ENCODE results near the gene OXSR1. TPM values are rescaled to one million over a fixed set of nuclear protein-coding genes. Genes with fewer than 3 reads are reported as not detected.

The OXSR1 gene
- total RNA-seq, 4 donors from 2014 or later = 23.9 to 35.8 (median 29.9) TPM

DNA sequence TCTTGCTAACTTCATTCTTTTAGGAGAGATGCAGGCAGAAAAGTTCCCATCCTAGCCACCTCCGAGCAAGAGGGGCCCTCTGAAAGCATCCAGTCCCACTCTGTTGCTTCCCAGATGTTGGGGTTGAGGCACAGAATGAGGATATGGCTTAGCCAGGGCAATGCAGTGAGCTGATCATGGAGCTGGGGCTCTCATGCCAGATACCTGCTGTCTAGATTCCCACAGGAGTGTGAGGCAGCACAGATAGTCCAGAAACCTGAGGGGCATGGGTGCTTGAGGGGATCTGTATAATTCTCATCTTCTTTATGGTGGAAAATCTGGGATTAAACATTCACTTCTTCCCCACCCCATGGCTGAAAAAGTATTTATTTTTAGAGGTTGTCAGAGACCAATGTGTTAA, 101.5 kb downstream of the OXSR1 start:
- Histone ChIP-seq H3K4me3 (no peak overlapping the region), H3K27me3 (no peaks in the 10 kb centered on the region), H3K4me1 (no peaks in the 10 kb centered on the region), H3K27ac (no peak overlapping the region), H3K36me3 (no peaks in the 10 kb centered on the region), H3K9me3 (no peaks in the 10 kb centered on the region)
- 73 to 100% methylated on average over 1 of the region's 1 CpG for WGBS, 2 donors
- DNase-seq (ENCODE audit: low spot score in 2 of 2) = no peak
- no peak for TF ChIP-seq EP300 (IDR thresholded peaks at IDR 0.05)
- no peak for TF ChIP-seq POLR2A (IDR thresholded peaks at IDR 0.05)
- TF ChIP-seq, protein P1, sequence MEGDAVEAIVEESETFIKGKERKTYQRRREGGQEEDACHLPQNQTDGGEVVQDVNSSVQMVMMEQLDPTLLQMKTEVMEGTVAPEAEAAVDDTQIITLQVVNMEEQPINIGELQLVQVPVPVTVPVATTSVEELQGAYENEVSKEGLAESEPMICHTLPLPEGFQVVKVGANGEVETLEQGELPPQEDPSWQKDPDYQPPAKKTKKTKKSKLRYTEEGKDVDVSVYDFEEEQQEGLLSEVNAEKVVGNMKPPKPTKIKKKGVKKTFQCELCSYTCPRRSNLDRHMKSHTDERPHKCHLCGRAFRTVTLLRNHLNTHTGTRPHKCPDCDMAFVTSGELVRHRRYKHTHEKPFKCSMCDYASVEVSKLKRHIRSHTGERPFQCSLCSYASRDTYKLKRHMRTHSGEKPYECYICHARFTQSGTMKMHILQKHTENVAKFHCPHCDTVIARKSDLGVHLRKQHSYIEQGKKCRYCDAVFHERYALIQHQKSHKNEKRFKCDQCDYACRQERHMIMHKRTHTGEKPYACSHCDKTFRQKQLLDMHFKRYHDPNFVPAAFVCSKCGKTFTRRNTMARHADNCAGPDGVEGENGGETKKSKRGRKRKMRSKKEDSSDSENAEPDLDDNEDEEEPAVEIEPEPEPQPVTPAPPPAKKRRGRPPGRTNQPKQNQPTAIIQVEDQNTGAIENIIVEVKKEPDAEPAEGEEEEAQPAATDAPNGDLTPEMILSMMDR (IDR thresholded peaks at IDR 0.05) = no peak

DNA sequence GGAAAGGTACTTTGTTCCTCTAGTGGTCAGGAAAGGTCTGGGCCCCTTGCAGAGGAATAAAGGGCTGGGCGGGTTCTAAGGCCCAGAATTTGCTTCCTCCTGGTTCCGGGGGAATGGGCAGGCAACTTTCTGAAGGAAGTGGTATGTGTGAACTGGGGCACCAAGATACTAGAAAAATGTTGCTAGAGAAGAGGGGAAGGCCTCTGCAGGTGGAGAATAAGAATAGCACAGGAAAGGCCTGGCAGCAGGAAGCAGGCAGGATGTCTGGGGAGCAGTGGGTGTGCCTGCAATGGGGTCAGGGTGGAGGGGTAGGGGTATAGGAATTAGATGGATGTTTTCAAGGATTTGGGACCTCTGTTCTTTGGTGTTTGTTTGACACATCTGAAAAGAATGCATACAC, 102.3 kb downstream of the OXSR1 start:
- Histone ChIP-seq H3K9me3 (no peaks in the 10 kb centered on the region), H3K4me1 (no peaks in the 10 kb centered on the region), H3K36me3 (no peaks in the 10 kb centered on the region), H3K27ac (no peak overlapping the region), H3K27me3 (no peaks in the 10 kb centered on the region), H3K4me3 (no peak overlapping the region)
- no peak for DNase-seq (ENCODE audit: low spot score in 2 of 2)
- TF ChIP-seq, protein P1 (IDR thresholded peaks at IDR 0.05) = no peak
- TF ChIP-seq POLR2A (IDR thresholded peaks at IDR 0.05) = no peak
- no peak for TF ChIP-seq EP300 (IDR thresholded peaks at IDR 0.05)
- WGBS, 2 donors = 66 to 91% methylated on average over 2 of the region's 2 CpGs

DNA sequence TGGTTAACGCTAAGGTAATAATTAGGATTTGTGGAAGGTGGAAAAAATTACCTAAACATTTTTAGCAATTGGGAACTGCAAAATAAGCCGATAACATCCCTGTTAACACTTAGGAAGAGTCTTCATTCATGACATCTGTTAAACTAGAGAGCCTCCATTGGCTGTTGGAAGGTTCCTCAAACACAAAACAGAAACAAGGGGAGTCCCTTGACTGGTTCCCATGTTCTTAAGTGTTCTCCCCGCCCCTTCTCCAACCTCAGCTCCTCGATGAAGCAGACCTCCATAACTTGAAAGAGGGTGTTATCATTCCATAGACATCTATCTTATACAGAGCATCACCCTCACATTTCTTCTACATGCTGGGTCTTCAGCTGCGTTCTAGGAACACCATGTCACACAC, 102.8 kb downstream of the OXSR1 start:
- no peaks in the 10 kb centered on the region for H3K36me3 ChIP-seq
- H3K27ac ChIP-seq = no peak overlapping the region
- H3K4me1 ChIP-seq = no peaks in the 10 kb centered on the region
- 73 to 83% methylated on average over 5 of the region's 5 CpGs for WGBS, 2 donors
- H3K9me3 ChIP-seq = no peaks in the 10 kb centered on the region
- no peaks in the 10 kb centered on the region for H3K27me3 ChIP-seq
- no peak overlapping the region for H3K4me3 ChIP-seq
- DNase-seq (ENCODE audit: low spot score in 2 of 2) = no peak
- TF ChIP-seq, protein P1 (IDR thresholded peaks at IDR 0.05) = no peak
- no peak for TF ChIP-seq POLR2A (IDR thresholded peaks at IDR 0.05)
- no peak for TF ChIP-seq EP300 (IDR thresholded peaks at IDR 0.05)

DNA sequence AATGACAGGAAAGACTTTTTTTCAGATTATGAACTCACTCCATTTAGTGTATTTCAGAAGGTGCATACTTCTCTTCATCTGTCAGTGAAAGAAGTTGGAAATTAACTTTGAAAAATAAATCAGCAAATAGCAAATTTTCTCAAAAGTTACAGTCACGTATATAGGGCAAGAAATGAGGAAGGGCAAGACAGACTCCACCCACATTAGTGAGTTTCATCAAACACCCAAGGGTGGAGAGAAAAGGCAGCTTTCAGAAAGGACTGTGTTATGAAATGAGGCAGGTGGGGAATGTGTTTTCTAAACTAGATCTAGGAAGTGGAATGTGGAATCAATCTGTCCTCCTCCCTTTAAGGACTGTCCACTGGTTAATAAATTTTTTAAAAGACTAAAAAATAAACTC, 103.2 kb downstream of the OXSR1 start:
- Histone ChIP-seq H3K9me3 (no peaks in the 10 kb centered on the region), H3K4me3 (no peak overlapping the region), H3K36me3 (no peaks in the 10 kb centered on the region), H3K27me3 (no peaks in the 10 kb centered on the region), H3K4me1 (no peaks in the 10 kb centered on the region), H3K27ac (no peak overlapping the region)
- WGBS, 2 donors = 48 to 60% methylated on average over 1 of the region's 1 CpG
- DNase-seq (ENCODE audit: low spot score in 2 of 2) = no peak
- TF ChIP-seq, protein P1 (IDR thresholded peaks at IDR 0.05) = no peak
- TF ChIP-seq POLR2A (IDR thresholded peaks at IDR 0.05) (no peak), EP300 (IDR thresholded peaks at IDR 0.05) (no peak)

DNA sequence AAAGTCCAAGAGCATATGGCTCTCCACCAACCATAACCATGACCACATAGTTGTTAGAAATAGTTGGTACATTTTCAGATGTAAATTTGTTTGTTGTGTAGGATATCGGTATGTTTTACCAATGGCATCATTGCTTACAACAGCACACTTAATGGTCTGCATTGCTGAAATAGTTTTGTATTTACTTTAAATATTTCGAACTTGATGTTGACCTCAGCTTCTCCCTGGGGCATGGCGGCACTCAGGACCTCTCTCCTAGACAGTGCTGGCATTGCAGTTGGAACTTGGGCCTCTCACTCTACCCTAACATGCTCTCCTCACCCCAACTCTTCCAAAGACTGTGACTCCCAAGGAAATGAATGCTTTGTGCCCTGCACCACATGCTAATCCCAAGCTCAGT, 105.3 kb downstream of the OXSR1 start:
- no peaks in the 10 kb centered on the region for H3K27me3 ChIP-seq
- no peak for DNase-seq (ENCODE audit: low spot score in 2 of 2)
- no peaks in the 10 kb centered on the region for H3K4me1 ChIP-seq
- H3K27ac ChIP-seq = no peak overlapping the region
- no peak for TF ChIP-seq EP300 (IDR thresholded peaks at IDR 0.05)
- no peak for TF ChIP-seq POLR2A (IDR thresholded peaks at IDR 0.05)
- TF ChIP-seq, protein P1 (IDR thresholded peaks at IDR 0.05) = no peak
- no peaks in the 10 kb centered on the region for H3K9me3 ChIP-seq
- 52 to 61% methylated on average over 3 of the region's 3 CpGs for WGBS, 2 donors
- peaks cover 0 to 17% (median 0%) of the 10 kb centered on the region in 3 donors for H3K36me3 ChIP-seq
- H3K4me3 ChIP-seq = no peak overlapping the region
